Erythroblast (primary cell): ENCODE measurements around the gene HGF.

Experiments
- GATA1 ChIP-seq: IDR thresholded peaks from 2 replicates; pipeline ENCODE4 v1.6.1; 2011; ENCODE audit warnings: low read depth, mild to moderate bottlenecking, control low read depth, low read length, moderate library complexity
- POLR2A ChIP-seq: IDR thresholded peaks from 2 replicates; pipeline ENCODE4 v1.6.1; 2011; ENCODE audit warnings: mild to moderate bottlenecking, low read length

- no peak for TF ChIP-seq POLR2A
- no peak for TF ChIP-seq GATA1
Measured at GRCh38 chr7:81688622-81689411, 81.0 kb downstream of the HGF start.
